Muscle of arm (tissue), 12 donors: ENCODE data around the gene PEAK3. TPM values are rescaled to one million over a fixed set of nuclear protein-coding genes. Genes with fewer than 3 reads are reported as not detected.

Experiments used
- DNase-seq: peaks from one replicate; pipeline ENCODE4 v3.0.0-alpha.2; 2013
- polyA plus RNA-seq, 12 donors: library from polyadenylated mRNA; unstranded; fragments of 120-200 nt; gene quantifications; one replicate each; pipeline ENCODE4 v1.2.1, GENCODE V29; 2013; ENCODE audit not compliant: insufficient read length in 12 of 12

The PEAK3 gene
- polyA plus RNA-seq, 12 donors, result 0.05 to 0.16 (median 0.09) TPM; not detected in 5

- DNase-seq, result no peak
Measured at GRCh38 chr19:2226051-2226839, 55.7 kb downstream of the PEAK3 start.

- no peak for DNase-seq
Measured at GRCh38 chr19:2225415-2226050, 56.4 kb downstream of the PEAK3 start.

- DNase-seq, result no peak
Measured at GRCh38 chr19:2224754-2225349, 57.1 kb downstream of the PEAK3 start.

Other genes starting within 250 kb of the PEAK3 start
- gene MKNK2, start 230.9 kb downstream of the PEAK3 start, polyA plus RNA-seq, result 100 to 1,000 TPM in 3 of 12 donors, 10 to 100 TPM in 9; 51.7 to 925 (median 82.0) TPM
- 10 to 100 TPM in 11 of 12 donors, not detected in 1; 14.5 to 28.4 (median 15.8) TPM for gene MOB3A, start 185.8 kb downstream of the PEAK3 start, polyA plus RNA-seq
- 1 to 10 TPM in 9 of 12 donors, under 1 TPM in 1, not detected in 2; 0.97 to 3.8 (median 2.0) TPM for gene IZUMO4, start 185.3 kb downstream of the PEAK3 start, polyA plus RNA-seq
- gene AP3D1, start 130.6 kb downstream of the PEAK3 start, polyA plus RNA-seq, result 10 to 100 TPM in 11 of 12 donors, not detected in 1; 32.3 to 77.2 (median 59.1) TPM
- gene DOT1L, start 118.2 kb downstream of the PEAK3 start, polyA plus RNA-seq, result 10 to 100 TPM in 11 of 12 donors, not detected in 1; 17.0 to 30.7 (median 21.3) TPM
- 100 to 1,000 TPM in 1 of 12 donors, 10 to 100 TPM in 10, not detected in 1; 41.5 to 161 (median 54.8) TPM for gene PLEKHJ1, start 45.8 kb downstream of the PEAK3 start, polyA plus RNA-seq
- gene SF3A2, start 45.4 kb downstream of the PEAK3 start, polyA plus RNA-seq, result 10 to 100 TPM in 11 of 12 donors, not detected in 1; 43.8 to 91.0 (median 53.3) TPM
- 1 to 10 TPM in 10 of 12 donors, under 1 TPM in 1, not detected in 1; 0.28 to 7.8 (median 4.2) TPM for gene AMH, start 32.9 kb downstream of the PEAK3 start, polyA plus RNA-seq
- gene JSRP1, start 25.8 kb downstream of the PEAK3 start, polyA plus RNA-seq, result 100 to 1,000 TPM in 1 of 12 donors, 10 to 100 TPM in 10, not detected in 1; 28.5 to 107 (median 53.7) TPM
- under 1 TPM in 5 of 12 donors, not detected in 7; 0.08 to 0.32 (median 0.11) TPM for gene LINGO3, start 26.0 kb upstream of the PEAK3 start, polyA plus RNA-seq
- 10 to 100 TPM in 11 of 12 donors, not detected in 1; 51.9 to 73.7 (median 62.8) TPM for gene LSM7, start 46.4 kb upstream of the PEAK3 start, polyA plus RNA-seq
- 10 to 100 TPM in 11 of 12 donors, not detected in 1; 23.0 to 83.0 (median 35.4) TPM for gene SPPL2B, start 46.5 kb upstream of the PEAK3 start, polyA plus RNA-seq
- 1 to 10 TPM in 1 of 12 donors, under 1 TPM in 10, not detected in 1; 0.10 to 4.4 (median 0.28) TPM for gene TMPRSS9, start 78.1 kb upstream of the PEAK3 start, polyA plus RNA-seq
- 100 to 1,000 TPM in 1 of 12 donors, 10 to 100 TPM in 10, not detected in 1; 58.2 to 110 (median 74.9) TPM for gene TIMM13, start 145.4 kb upstream of the PEAK3 start, polyA plus RNA-seq
- gene LMNB2, start 174.8 kb upstream of the PEAK3 start, polyA plus RNA-seq, result 100 to 1,000 TPM in 1 of 12 donors, 10 to 100 TPM in 11; 44.8 to 322 (median 65.0) TPM
- gene GADD45B, start 194.0 kb upstream of the PEAK3 start, polyA plus RNA-seq, result 10 to 100 TPM in 5 of 12 donors, 1 to 10 TPM in 6, not detected in 1; 7.8 to 20.2 (median 8.7) TPM